PFSK-1 (cell line): Measurements from ENCODE around the gene SH3PXD2A.

Experiments
- FOXP2 ChIP-seq: optimal IDR thresholded peaks from 2 replicates; pipeline ENCODE3; 2011; ENCODE audit warnings: borderline replicate concordance, control low read depth, inconsistent platforms; ENCODE audit not compliant: insufficient read depth; ENCODE audit errors: extremely low read length, extremely low read depth
- POLR2AphosphoS5 ChIP-seq: IDR thresholded peaks from 2 replicates; pipeline ENCODE4 v1.6.1; 2012; ENCODE audit warnings: low read depth, mild to moderate bottlenecking, control low read depth, low read length, moderate library complexity
- TAF1 ChIP-seq: IDR thresholded peaks from 2 replicates; pipeline ENCODE4 v1.6.1; 2012; ENCODE audit warnings: low read length, control low read depth, borderline replicate concordance; ENCODE audit not compliant: insufficient read depth

DNA sequence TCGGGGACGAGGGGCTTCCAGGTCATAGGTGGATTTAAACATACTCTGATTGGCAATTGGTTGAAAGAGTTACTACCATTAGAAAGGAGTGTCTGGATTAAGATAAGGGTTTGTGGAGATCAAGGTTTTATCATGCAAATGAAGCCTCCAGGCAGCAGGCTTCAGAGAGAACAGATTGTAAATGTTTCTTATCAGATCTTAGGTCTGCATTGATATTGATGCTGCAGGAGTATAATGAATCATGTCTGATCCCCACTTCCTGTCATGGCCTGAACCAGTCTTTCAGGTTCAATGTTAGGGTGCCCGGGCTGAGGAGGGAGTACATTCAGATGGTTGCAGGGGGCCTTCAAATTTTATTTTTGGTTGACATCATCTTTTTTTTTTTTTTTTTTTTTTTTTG lies 51.4 kb downstream of the SH3PXD2A start:
- no peak for TF ChIP-seq POLR2AphosphoS5
- TF ChIP-seq FOXP2, result no peak
- TF ChIP-seq TAF1, result no peak
